Tongue (tissue), 2 donors: ENCODE results near the gene EXOC6. TPM values are rescaled to one million over a fixed set of nuclear protein-coding genes. Genes with fewer than 3 reads are reported as not detected.

Experiments
- small RNA-seq: library from RNA; depleted of rRNA; stranded (forward); fragments of <200 nt; gene quantifications from one replicate; pipeline ENCODE3, GENCODE V24; 2014; ENCODE audit warnings: low replicate concordance
- total RNA-seq: library from RNA; depleted of rRNA; stranded (reverse); fragments of >200 nt; gene quantifications from one replicate; pipeline ENCODE4 v1.2.3, GENCODE V29; 2014

The EXOC6 gene
- total RNA-seq, 1 donor from 2014 or later, result 64.7 TPM

Small RNAs within 50 kb of the gene (small RNA-seq; reads per million reads assigned to genes)
- not detected for gene AL392103.1

Other genes with a start within 250 kb of the EXOC6 start
- 4.6 TPM for gene HHEX, start 158.6 kb upstream of the EXOC6 start, total RNA-seq
- gene CYP26C1, start 212.3 kb downstream of the EXOC6 start, total RNA-seq, result not detected
- gene CYP26A1, start 225.4 kb downstream of the EXOC6 start, total RNA-seq, result 1.9 TPM